Liver (tissue), 9 donors: ENCODE data around the gene SMC6. TPM values are rescaled to one million over a fixed set of nuclear protein-coding genes. Genes with fewer than 3 reads are reported as not detected.

Experiments used
- DNase-seq: peaks from one replicate; pipeline ENCODE4 v3.0.0-alpha.2; 2017; ENCODE audit warnings: low spot score
- H3K27ac ChIP-seq, 2 donors: one replicate each; pipeline ENCODE4 v1.7.0; 2013; ENCODE audit warnings: inconsistent platforms in 2 of 2, low read length in 2 of 2, control low read depth in 1 of 2, low read depth in 1 of 2, mild to moderate bottlenecking in 1 of 2
- H3K27me3 ChIP-seq, 4 donors: one replicate each; pipeline versions ENCODE4 v1.6.1 to v1.7.0; 2013; ENCODE audit warnings: low read length in 3 of 4, inconsistent platforms in 1 of 4, mild to moderate bottlenecking in 1 of 4, moderate library complexity in 1 of 4; ENCODE audit not compliant: control insufficient read depth in 4 of 4, insufficient read depth in 4 of 4
- H3K36me3 ChIP-seq, 4 donors: one replicate each; pipeline versions ENCODE4 v1.6.1 to v1.7.0; 2013; ENCODE audit warnings: low read length in 3 of 4, mild to moderate bottlenecking in 3 of 4, low read depth in 1 of 4, moderate library complexity in 1 of 4; ENCODE audit not compliant: control insufficient read depth in 4 of 4, insufficient read depth in 3 of 4
- H3K4me1 ChIP-seq, 4 donors: one replicate each; pipeline versions ENCODE4 v1.6.1 to v1.7.0; 2013; ENCODE audit warnings: low read length in 3 of 4, mild to moderate bottlenecking in 3 of 4, moderate library complexity in 1 of 4; ENCODE audit not compliant: control insufficient read depth in 4 of 4, insufficient read depth in 4 of 4
- H3K4me3 ChIP-seq, 3 donors: one replicate each; pipeline versions ENCODE4 v1.6.1 to v1.7.0; 2013; ENCODE audit warnings: low read length in 3 of 3, control low read depth in 1 of 3, low read depth in 1 of 3, mild to moderate bottlenecking in 1 of 3
- H3K9ac ChIP-seq, 2 donors: one replicate each; pipeline ENCODE4 v1.7.0; 2013; ENCODE audit warnings: low read length in 2 of 2, mild to moderate bottlenecking in 2 of 2, moderate library complexity in 2 of 2, control low read depth in 1 of 2, low read depth in 1 of 2
- H3K9me3 ChIP-seq, 4 donors: one replicate each; pipeline versions ENCODE4 v1.6.1 to v1.7.0; 2013; ENCODE audit warnings: low read length in 3 of 4; ENCODE audit not compliant: control insufficient read depth in 4 of 4
- ATF3 ChIP-seq: IDR thresholded peaks from 2 replicates; pipeline ENCODE4 v1.6.1; 2016; ENCODE audit warnings: antibody characterized with exemption
- CTCF ChIP-seq: fragments of 150-350 bp; IDR thresholded peaks from 2 replicates; pipeline ENCODE4 v1.5.1; 2017; ENCODE audit warnings: improper control_type of control experiment, low read depth, low read length; ENCODE audit not compliant: missing input control
- EGR1 ChIP-seq, 2 donors: IDR thresholded peaks; 2 replicates each; pipeline ENCODE4 v1.6.1; 2016 to 2018; ENCODE audit warnings: antibody characterized with exemption in 2 of 2, low read depth in 2 of 2
- FOXA1 ChIP-seq: IDR thresholded peaks from 2 replicates; pipeline ENCODE4 v1.6.1; 2016; ENCODE audit warnings: antibody characterized with exemption
- FOXA2 ChIP-seq: IDR thresholded peaks from 2 replicates; pipeline ENCODE4 v1.6.1; 2016; ENCODE audit warnings: antibody characterized with exemption
- GABPA ChIP-seq, 2 donors: IDR thresholded peaks in 1 of 2; conservative IDR thresholded peaks in 1 of 2; 2 replicates each; pipeline ENCODE4 v1.6.1; 2016; ENCODE audit warnings: antibody characterized with exemption in 2 of 2, mild to moderate bottlenecking in 1 of 2, moderate library complexity in 1 of 2
- HNF4A ChIP-seq, 2 donors: conservative IDR thresholded peaks; 2 replicates each; pipeline ENCODE4 v1.6.1; 2016; ENCODE audit warnings: antibody characterized with exemption in 2 of 2, mild to moderate bottlenecking in 2 of 2
- HNF4G ChIP-seq: IDR thresholded peaks from 2 replicates; pipeline ENCODE4 v1.6.1; 2016; ENCODE audit warnings: antibody characterized with exemption
- JUND ChIP-seq, 2 donors: IDR thresholded peaks; 2 replicates each; pipeline ENCODE4 v1.6.1; 2016; ENCODE audit warnings: antibody characterized with exemption in 2 of 2
- NR2F2 ChIP-seq: IDR thresholded peaks from 2 replicates; pipeline ENCODE4 v1.6.1; 2016; ENCODE audit warnings: antibody characterized with exemption
- RAD21 ChIP-seq, 2 donors: IDR thresholded peaks; 2 replicates each; pipeline ENCODE4 v1.6.1; 2016; ENCODE audit warnings: antibody characterized with exemption in 2 of 2, mild to moderate bottlenecking in 2 of 2
- RXRA ChIP-seq, 2 donors: IDR thresholded peaks; 2 replicates each; pipeline ENCODE4 v1.6.1; 2017 to 2018; ENCODE audit warnings: antibody characterized with exemption in 2 of 2, mild to moderate bottlenecking in 1 of 2
- SP1 ChIP-seq: IDR thresholded peaks from 2 replicates; pipeline ENCODE4 v1.6.1; 2018; ENCODE audit warnings: antibody characterized with exemption, mild to moderate bottlenecking
- TAF1 ChIP-seq: conservative IDR thresholded peaks from 2 replicates; pipeline ENCODE4 v1.6.1; 2016; ENCODE audit warnings: antibody characterized with exemption, mild to moderate bottlenecking
- YY1 ChIP-seq: IDR thresholded peaks from 2 replicates; pipeline ENCODE4 v1.6.1; 2016; ENCODE audit warnings: antibody characterized with exemption, mild to moderate bottlenecking
- ZBTB33 ChIP-seq: IDR thresholded peaks from 2 replicates; pipeline ENCODE4 v1.6.1; 2016; ENCODE audit warnings: antibody characterized with exemption
- WGBS: extraction: QIAGEN DNeasy Blood & Tissue Kit; methylation state at CpG from one replicate; pipeline ENCODE4 v1.1.7; 2013; 5-methylcytosine and 5-hydroxymethylcytosine counted together
- polyA plus RNA-seq, 2 donors: library from polyadenylated mRNA; stranded (reverse) in 1 of 2; unstranded in 1 of 2; fragments of 200-250 nt in 1 of 2; fragments of >200 nt in 1 of 2; fragmentation: Nextera tagmentation in 1 of 2; extraction: Ambion mirVana in 1 of 2; gene quantifications; one replicate each; pipeline versions ENCODE4 v1.2.1 to v1.2.3, GENCODE V29; 2013 to 2015
- total RNA-seq, 2 donors: library from RNA; depleted of rRNA; stranded (reverse); fragments of >200 nt; gene quantifications; one replicate each; pipeline ENCODE4 v1.2.3, GENCODE V29; 2014
- TF ChIP-seq, protein P1 (sequence below): IDR thresholded peaks from 2 replicates; pipeline ENCODE4 v1.6.1; 2016; ENCODE audit warnings: antibody characterized with exemption, mild to moderate bottlenecking
- TF ChIP-seq, protein P2 (sequence below): IDR thresholded peaks from 2 replicates; pipeline ENCODE4 v1.6.1; 2016; ENCODE audit warnings: antibody characterized with exemption
- donor health status: healthy.
- donor health status: healthy.
- donor health status: healthy.
- donor health status: healthy.
- donor health status: healthy.

Gene SMC6
- total and polyA plus RNA-seq, 4 donors: 2.6 to 22.3 (median 11.0) TPM

DNA sequence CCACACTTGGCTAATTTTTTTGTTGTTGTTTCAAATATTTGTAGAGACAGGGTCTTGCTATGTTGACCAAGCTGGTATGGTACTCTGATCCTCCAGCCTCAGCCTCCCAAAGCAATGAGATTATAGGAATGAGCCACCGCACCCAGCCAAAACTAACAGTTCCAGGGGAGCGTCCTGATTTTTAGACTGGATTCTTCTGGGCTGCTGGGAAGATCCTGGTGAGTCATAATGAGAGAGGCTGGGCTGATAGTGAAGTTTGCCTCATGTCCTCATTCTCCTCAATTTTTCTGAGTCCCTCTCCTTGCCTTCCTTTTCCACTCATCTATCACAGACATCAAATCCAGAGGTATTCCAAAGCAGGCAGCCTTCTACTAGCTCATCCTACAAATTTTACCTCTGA lies 131.8 kb downstream of the SMC6 start:
- Histone ChIP-seq H3K4me1 (no peaks in the 10 kb centered on the region), H3K4me3 (no peak overlapping the region), H3K27me3 (no peaks in the 10 kb centered on the region), H3K27ac (no peak overlapping the region), H3K36me3 (peaks cover 0 to under 1% (median 0%) of the 10 kb centered on the region in 4 donors), H3K9me3 (no peaks in the 10 kb centered on the region), H3K9ac (no peak overlapping the region)
- WGBS: 99% methylated on average over 2 of the region's 2 CpGs
- DNase-seq: no peak
- no peak for TF ChIP-seq CTCF
- TF ChIP-seq SP1: no peak
- TF ChIP-seq RAD21 (IDR thresholded peaks at IDR 0.05): no peak
- no peak for TF ChIP-seq FOXA1
- TF ChIP-seq JUND (IDR thresholded peaks at IDR 0.05): no peak
- TF ChIP-seq YY1: no peak

DNA sequence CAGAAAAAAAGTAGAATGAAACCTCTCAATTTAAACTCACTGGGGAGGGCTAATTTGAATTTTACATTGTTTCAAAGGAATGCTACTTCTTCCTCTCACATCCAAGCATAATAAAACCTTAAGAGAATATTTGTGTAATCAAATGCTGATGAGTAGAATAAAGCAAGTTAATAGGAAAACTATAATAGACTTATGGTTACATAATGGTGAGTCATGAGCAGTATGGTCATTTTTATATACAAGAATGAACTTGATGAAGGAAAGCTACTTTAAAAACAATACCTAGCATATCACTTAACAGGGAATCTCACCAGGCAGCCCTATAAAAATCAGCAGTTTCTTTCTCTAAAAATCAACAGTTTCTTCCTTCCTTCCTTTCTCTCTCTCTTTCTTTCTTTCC lies 132.8 kb downstream of the SMC6 start:
- no peaks in the 10 kb centered on the region for H3K36me3 ChIP-seq
- no peak overlapping the region for H3K9ac ChIP-seq
- no peaks in the 10 kb centered on the region for H3K27me3 ChIP-seq
- DNase-seq: no peak
- H3K9me3 ChIP-seq: no peaks in the 10 kb centered on the region
- H3K27ac ChIP-seq: no peak overlapping the region
- no peak for TF ChIP-seq HNF4A (conservative IDR thresholded peaks at IDR 0.05)
- TF ChIP-seq, protein P1, sequence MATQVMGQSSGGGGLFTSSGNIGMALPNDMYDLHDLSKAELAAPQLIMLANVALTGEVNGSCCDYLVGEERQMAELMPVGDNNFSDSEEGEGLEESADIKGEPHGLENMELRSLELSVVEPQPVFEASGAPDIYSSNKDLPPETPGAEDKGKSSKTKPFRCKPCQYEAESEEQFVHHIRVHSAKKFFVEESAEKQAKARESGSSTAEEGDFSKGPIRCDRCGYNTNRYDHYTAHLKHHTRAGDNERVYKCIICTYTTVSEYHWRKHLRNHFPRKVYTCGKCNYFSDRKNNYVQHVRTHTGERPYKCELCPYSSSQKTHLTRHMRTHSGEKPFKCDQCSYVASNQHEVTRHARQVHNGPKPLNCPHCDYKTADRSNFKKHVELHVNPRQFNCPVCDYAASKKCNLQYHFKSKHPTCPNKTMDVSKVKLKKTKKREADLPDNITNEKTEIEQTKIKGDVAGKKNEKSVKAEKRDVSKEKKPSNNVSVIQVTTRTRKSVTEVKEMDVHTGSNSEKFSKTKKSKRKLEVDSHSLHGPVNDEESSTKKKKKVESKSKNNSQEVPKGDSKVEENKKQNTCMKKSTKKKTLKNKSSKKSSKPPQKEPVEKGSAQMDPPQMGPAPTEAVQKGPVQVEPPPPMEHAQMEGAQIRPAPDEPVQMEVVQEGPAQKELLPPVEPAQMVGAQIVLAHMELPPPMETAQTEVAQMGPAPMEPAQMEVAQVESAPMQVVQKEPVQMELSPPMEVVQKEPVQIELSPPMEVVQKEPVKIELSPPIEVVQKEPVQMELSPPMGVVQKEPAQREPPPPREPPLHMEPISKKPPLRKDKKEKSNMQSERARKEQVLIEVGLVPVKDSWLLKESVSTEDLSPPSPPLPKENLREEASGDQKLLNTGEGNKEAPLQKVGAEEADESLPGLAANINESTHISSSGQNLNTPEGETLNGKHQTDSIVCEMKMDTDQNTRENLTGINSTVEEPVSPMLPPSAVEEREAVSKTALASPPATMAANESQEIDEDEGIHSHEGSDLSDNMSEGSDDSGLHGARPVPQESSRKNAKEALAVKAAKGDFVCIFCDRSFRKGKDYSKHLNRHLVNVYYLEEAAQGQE: no peak
- no peak for TF ChIP-seq JUND (IDR thresholded peaks at IDR 0.05)
- no peak for TF ChIP-seq GABPA (IDR thresholded peaks at IDR 0.05 in 1 of 2, conservative IDR thresholded peaks at IDR 0.05 in 1 of 2)
- TF ChIP-seq TAF1: no peak
- TF ChIP-seq NR2F2: no peak
- no peak for TF ChIP-seq RXRA (IDR thresholded peaks at IDR 0.05)
- TF ChIP-seq ZBTB33: no peak
- TF ChIP-seq FOXA2: no peak
- TF ChIP-seq YY1: no peak
- no peak for TF ChIP-seq FOXA1
- TF ChIP-seq CTCF: no peak
- TF ChIP-seq, protein P2, sequence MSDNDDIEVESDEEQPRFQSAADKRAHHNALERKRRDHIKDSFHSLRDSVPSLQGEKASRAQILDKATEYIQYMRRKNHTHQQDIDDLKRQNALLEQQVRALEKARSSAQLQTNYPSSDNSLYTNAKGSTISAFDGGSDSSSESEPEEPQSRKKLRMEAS: no peak
- TF ChIP-seq ATF3: no peak
- no peak for TF ChIP-seq EGR1 (IDR thresholded peaks at IDR 0.05; ENCODE audit: low read depth in 2 of 2)
- TF ChIP-seq SP1: no peak
- TF ChIP-seq RAD21 (IDR thresholded peaks at IDR 0.05): no peak
- TF ChIP-seq HNF4G: no peak
- H3K4me1 ChIP-seq: no peaks in the 10 kb centered on the region
- no peak overlapping the region for H3K4me3 ChIP-seq
